MCF 10A (cell line): ENCODE data around the gene SHANK3. TPM values are rescaled to one million over a fixed set of nuclear protein-coding genes. Genes with fewer than 3 reads are reported as not detected.

Experiments used
- BruUV-seq: library from RNA; stranded (reverse); fragments of 400-500 nt; replicated peaks from 2 replicates; lab custom pipeline; 2021; lab: Mats Ljungman, UMichigan
- CTCF ChIA-PET: fragments of 300-600 bp; sonication (Branson Sonifier 250); formaldehyde crosslinking; extraction: SDS; loops from one replicate; lab custom pipeline; 2021; ENCODE audit warnings: antibody characterized with exemption, inconsistent platforms; lab: Yijun Ruan, JAX
- POLR2A ChIA-PET: fragments of 300-600, 350-650 bp; sonication (Branson Sonifier 250); formaldehyde crosslinking; extraction: SDS; loops from one replicate; lab custom pipeline; 2020; ENCODE audit warnings: antibody characterized with exemption, inconsistent platforms; lab: Yijun Ruan, JAX
- DNase-seq: peaks from one replicate; pipeline ENCODE4 v3.0.0-alpha.2; 2018; ENCODE audit not compliant: unreplicated experiment
- H3K27ac Mint-ChIP-seq: one replicate; pipeline ENCODE4 v1.8.0; 2022; ENCODE audit warnings: mild to moderate bottlenecking, low read depth, mixed read lengths; ENCODE audit not compliant: unreplicated experiment
- H3K27me3 Mint-ChIP-seq: one replicate; pipeline ENCODE4 v1.8.0; 2022; ENCODE audit warnings: mixed read lengths; ENCODE audit not compliant: insufficient read depth, unreplicated experiment
- H3K36me3 Mint-ChIP-seq: one replicate; pipeline ENCODE4 v1.8.0; 2022; ENCODE audit warnings: mild to moderate bottlenecking, moderate library complexity, mixed read lengths; ENCODE audit not compliant: insufficient read depth, unreplicated experiment
- H3K4me1 Mint-ChIP-seq: one replicate; pipeline ENCODE4 v1.8.0; 2022; ENCODE audit warnings: mixed read lengths; ENCODE audit not compliant: insufficient read depth, unreplicated experiment
- H3K4me3 Mint-ChIP-seq: one replicate; pipeline ENCODE4 v1.8.0; 2022; ENCODE audit warnings: mild to moderate bottlenecking, moderate library complexity, mixed read lengths; ENCODE audit not compliant: unreplicated experiment
- H3K9me3 Mint-ChIP-seq: one replicate; pipeline ENCODE4 v1.8.0; 2022; ENCODE audit warnings: mixed read lengths; ENCODE audit not compliant: unreplicated experiment
- CTCF ChIP-seq: fragments of 200-600 bp; IDR thresholded peaks from one replicate; pipeline ENCODE4 v1.8.0; 2022; ENCODE audit warnings: antibody characterized with exemption, mild to moderate bottlenecking; ENCODE audit not compliant: unreplicated experiment
- intact Hi-C: fragments of 100-400 bp; cut with micrococcal nuclease; formaldehyde crosslinking; loops from 2 replicates; pipeline ENCODE4 v1.14.1; 2022
- total RNA-seq: library from RNA; stranded (reverse); gene quantifications from 2 replicates; pipeline ENCODE4 v1.2.3, GENCODE V29; 2022

Gene SHANK3
- total RNA-seq, 1 experiment from 2014 or later: 1.2 TPM

GRCh38 chr22:50702261-50702671 is 29.6 kb downstream of the SHANK3 start:
- TF ChIP-seq CTCF: no peak
- no TSS peak for BruUV-seq
- no peaks in the 10 kb centered on the region for H3K27me3 Mint-ChIP-seq
- H3K9me3 Mint-ChIP-seq: no peaks in the 10 kb centered on the region
- intact Hi-C loops: no loop called here
- H3K4me3 Mint-ChIP-seq: no peak overlapping the region
- ChIA-PET POLR2A (no interaction called here), CTCF (interaction anchor here (0.7 to 0.9 kb wide), 2 partner anchors 11 to 139 kb away, joined by 4 read pairs; no protein-coding TSS in a partner anchor)
- no peaks in the 10 kb centered on the region for H3K4me1 Mint-ChIP-seq
- DNase-seq: no peak
- H3K27ac Mint-ChIP-seq: no peak overlapping the region
- no peaks in the 10 kb centered on the region for H3K36me3 Mint-ChIP-seq

- ChIA-PET CTCF (interaction anchor here (0.6 to 0.9 kb wide), 3 partner anchors 11 to 199 kb away, joined by 3 to 4 read pairs (median 4); no protein-coding TSS in a partner anchor), POLR2A (no interaction called here)
- H3K27me3 Mint-ChIP-seq: no peaks in the 10 kb centered on the region
- no peaks in the 10 kb centered on the region for H3K9me3 Mint-ChIP-seq
- no peaks in the 10 kb centered on the region for H3K4me1 Mint-ChIP-seq
- no TSS peak for BruUV-seq
- intact Hi-C loops: no loop called here
- DNase-seq: no peak
- no peak overlapping the region for H3K27ac Mint-ChIP-seq
- H3K36me3 Mint-ChIP-seq: no peaks in the 10 kb centered on the region
- no peak overlapping the region for H3K4me3 Mint-ChIP-seq
- no peak for TF ChIP-seq CTCF
Measured at GRCh38 chr22:50702821-50703725, 30.4 kb downstream of the SHANK3 start.

GRCh38 chr22:50703726-50704509 is 31.3 kb downstream of the SHANK3 start:
- intact Hi-C loops: no loop called here
- Mint-ChIP-seq H3K36me3 (no peaks in the 10 kb centered on the region), H3K4me3 (no peak overlapping the region), H3K9me3 (no peaks in the 10 kb centered on the region), H3K27ac (no peak overlapping the region), H3K27me3 (no peaks in the 10 kb centered on the region), H3K4me1 (no peaks in the 10 kb centered on the region)
- no peak for DNase-seq
- CTCF ChIA-PET: no interaction called here
- POLR2A ChIA-PET: no interaction called here
- no TSS peak for BruUV-seq
- no peak for TF ChIP-seq CTCF

GRCh38 chr22:50704510-50705218 is 32.0 kb downstream of the SHANK3 start:
- H3K36me3 Mint-ChIP-seq: no peaks in the 10 kb centered on the region
- H3K9me3 Mint-ChIP-seq: no peaks in the 10 kb centered on the region
- POLR2A ChIA-PET: no interaction called here
- CTCF ChIA-PET: no interaction called here
- no peak overlapping the region for H3K4me3 Mint-ChIP-seq
- no TSS peak for BruUV-seq
- H3K27ac Mint-ChIP-seq: no peak overlapping the region
- no peak for DNase-seq
- H3K27me3 Mint-ChIP-seq: no peaks in the 10 kb centered on the region
- no peaks in the 10 kb centered on the region for H3K4me1 Mint-ChIP-seq
- intact Hi-C loops: no loop called here
- TF ChIP-seq CTCF: no peak
